K562 (cell line): ENCODE measurements around the gene ETS1. TPM values are rescaled to one million over a fixed set of nuclear protein-coding genes. Genes with fewer than 3 reads are reported as not detected.

ENCODE experiments used
- BCOR ChIP-seq: fragments of 450-650 bp; IDR thresholded peaks from 2 replicates; pipeline ENCODE4 v1.6.1; 2016
- CBFA2T2 ChIP-seq: fragments of 450-650 bp; conservative IDR thresholded peaks from 2 replicates; pipeline ENCODE4 v1.6.1; 2017; ENCODE audit warnings: mild to moderate bottlenecking
- E4F1 ChIP-seq: fragments of 250-450 bp; sonication (Bioruptor Pico); IDR thresholded peaks from 2 replicates; pipeline ENCODE4 v1.5.0; 2021; ENCODE audit warnings: mild to moderate bottlenecking, borderline replicate concordance
- ETV5 ChIP-seq: sonication (generic); formaldehyde crosslinking; IDR thresholded peaks from 2 replicates; pipeline ENCODE4 v1.4.0; 2020; ENCODE audit warnings: low read depth, mild to moderate bottlenecking, missing genetic modification reagents
- MAFK ChIP-seq: IDR thresholded peaks from 2 replicates; pipeline ENCODE4 v1.6.1; 2011; ENCODE audit warnings: low read length, improper control_type of control experiment
- MGA ChIP-seq: fragments of 450-650 bp; IDR thresholded peaks from 2 replicates; pipeline ENCODE4 v1.6.1; 2016; ENCODE audit warnings: mild to moderate bottlenecking, moderate library complexity
- MLLT1 ChIP-seq, 2 experiments: fragments of 450-650 bp; IDR thresholded peaks; 2 replicates each; pipeline ENCODE4 v1.6.1; 2016
- RHOXF2B ChIP-seq: fragments of 250-450 bp; sonication (Bioruptor Pico); conservative IDR thresholded peaks from 2 replicates; pipeline ENCODE4 v1.5.1; 2021
- SMARCA5 ChIP-seq: fragments of 450-650 bp; IDR thresholded peaks from 2 replicates; pipeline ENCODE4 v1.6.1; 2016
- TFAP4 ChIP-seq: sonication (generic); formaldehyde crosslinking; IDR thresholded peaks from 2 replicates; pipeline ENCODE4 v1.8.0; 2022; ENCODE audit warnings: missing genetic modification reagents, mild to moderate bottlenecking, moderate library complexity, borderline replicate concordance
- ZNF583 ChIP-seq: fragments of 250-450 bp; sonication (Bioruptor Pico); IDR thresholded peaks from 2 replicates; pipeline ENCODE4 v1.4.0; 2020
- polyA plus RNA-seq, 8 experiments: library from polyadenylated mRNA; depleted of rRNA in 4 of 8; stranded (reverse) in 5 of 8; unstranded in 3 of 8; fragments of >200 nt; fragmentation: Nextera tagmentation in 2 of 8; fragmentation: Illumina TruSeq in 1 of 8; extraction: Ambion mirVana in 2 of 8; extraction: Trizol in 1 of 8; gene quantifications; 2 replicates each; pipeline versions ENCODE4 v1.2.1 to v1.2.3, GENCODE V29; 2011 to 2014; ENCODE audit warnings: inconsistent platforms in 1 of 8, missing spikeins in 1 of 8
- total RNA-seq, 7 experiments: library from RNA; depleted of rRNA in 6 of 7; stranded (reverse); fragments of >200 nt in 6 of 7; fragmentation: Illumina TruSeq in 2 of 7; extraction: Trizol in 2 of 7; gene quantifications; 2 replicates each; pipeline versions ENCODE4 v1.2.1 to v1.2.3, GENCODE V29; 2011 to 2021; ENCODE audit warnings: low replicate concordance in 1 of 7

ETS1 gene
- total and polyA plus RNA-seq, 9 of the 15 experiments (the other 6 are each of a cell fraction or from before 2014, with no cell fraction given) = 0.04 to 1.4 (median 0.23) TPM

- TF ChIP-seq MGA (no peak), RHOXF2B (no peak), SMARCA5 (no peak), ETV5 (no peak), BCOR (no peak), ZNF583 (CRISPR knock-in tag) (no peak), TFAP4 (no peak), MAFK (no peak), CBFA2T2 (no peak), MLLT1 (IDR thresholded peaks at IDR 0.05) (no peak), E4F1 (no peak)
These were observed 74.8 kb downstream of the ETS1 start (continued) for GRCh38 chr11:128512474-128512996.
